GM12892 (cell line): ENCODE measurements around the gene INPP4B.

Experiments used
- POLR2A ChIP-seq: IDR thresholded peaks from 2 replicates; pipeline ENCODE4 v1.6.1; 2011; ENCODE audit warnings: low read depth, low read length, control low read depth
- POLR2AphosphoS5 ChIP-seq: IDR thresholded peaks from 2 replicates; pipeline ENCODE4 v1.6.1; 2011; ENCODE audit warnings: low read depth, low read length, control low read depth

- no peak for TF ChIP-seq POLR2AphosphoS5
- no peak for TF ChIP-seq POLR2A
Observed at GRCh38 chr4:142776026-142776425, 70.1 kb downstream of the INPP4B start.
